DMS53 treated with DMSO at 0.1 percent for 48 hours (cell line): ENCODE data around the gene TMEM140.

ENCODE experiments used
- DNase-seq: peaks from one replicate; lab custom pipeline; 2025; ENCODE audit not compliant: unreplicated experiment; lab: John Stamatoyannopoulos, UW

TMEM140 gene

DNA sequence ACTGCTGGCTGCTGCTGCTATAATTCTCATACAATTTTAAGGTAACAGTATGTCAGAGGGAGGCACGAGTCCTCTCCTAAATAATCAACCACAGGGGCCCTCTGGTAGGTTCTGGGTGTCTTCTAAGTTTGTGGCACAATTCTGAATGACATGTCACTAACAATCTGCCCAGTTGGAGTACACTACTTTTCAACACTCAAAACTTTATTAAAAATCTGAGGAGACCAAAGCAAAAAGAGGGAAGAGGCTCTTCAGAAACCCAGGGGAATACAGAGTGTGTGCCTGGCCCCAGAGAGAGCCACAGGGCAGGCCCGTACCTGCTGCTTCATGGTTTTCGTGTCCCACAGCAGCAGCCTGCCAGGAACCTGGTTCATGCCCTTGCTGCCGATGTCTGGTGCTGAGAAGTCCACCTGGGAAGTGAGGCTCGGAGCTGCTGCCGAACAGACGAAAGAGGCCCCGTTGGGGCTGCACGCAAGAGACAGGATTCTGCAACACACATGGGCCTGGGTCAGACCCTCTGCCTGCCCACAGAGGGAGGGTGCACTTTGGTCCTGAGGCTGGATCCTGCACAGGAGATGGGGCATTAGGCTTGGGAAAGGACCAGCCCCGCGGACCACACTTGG, 45.2 kb downstream of the TMEM140 start:
- no peak for DNase-seq

DNA sequence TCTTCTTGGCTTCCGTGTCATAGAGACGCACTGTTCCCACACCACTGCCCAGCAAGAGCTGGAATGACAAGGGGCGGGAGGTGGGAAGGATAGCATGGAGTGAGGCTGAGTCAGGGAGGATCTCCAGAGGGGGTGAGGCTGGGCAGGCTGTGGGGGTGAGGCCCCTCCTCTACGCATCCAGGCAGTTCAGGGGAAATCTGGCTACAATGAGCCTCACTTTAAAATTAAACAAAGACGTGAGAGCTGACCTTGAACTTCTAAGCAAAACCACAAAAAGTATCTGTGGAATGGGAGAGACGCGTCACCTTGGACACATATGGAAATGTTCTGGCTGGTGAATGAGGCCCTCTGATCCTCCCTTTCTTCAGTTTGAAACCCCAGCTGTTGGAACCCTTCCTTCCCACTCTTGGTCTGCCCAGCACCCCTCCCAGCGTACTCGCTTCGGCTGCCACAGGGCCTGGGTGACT, 45.8 kb downstream of the TMEM140 start:
- no peak for DNase-seq

DNA sequence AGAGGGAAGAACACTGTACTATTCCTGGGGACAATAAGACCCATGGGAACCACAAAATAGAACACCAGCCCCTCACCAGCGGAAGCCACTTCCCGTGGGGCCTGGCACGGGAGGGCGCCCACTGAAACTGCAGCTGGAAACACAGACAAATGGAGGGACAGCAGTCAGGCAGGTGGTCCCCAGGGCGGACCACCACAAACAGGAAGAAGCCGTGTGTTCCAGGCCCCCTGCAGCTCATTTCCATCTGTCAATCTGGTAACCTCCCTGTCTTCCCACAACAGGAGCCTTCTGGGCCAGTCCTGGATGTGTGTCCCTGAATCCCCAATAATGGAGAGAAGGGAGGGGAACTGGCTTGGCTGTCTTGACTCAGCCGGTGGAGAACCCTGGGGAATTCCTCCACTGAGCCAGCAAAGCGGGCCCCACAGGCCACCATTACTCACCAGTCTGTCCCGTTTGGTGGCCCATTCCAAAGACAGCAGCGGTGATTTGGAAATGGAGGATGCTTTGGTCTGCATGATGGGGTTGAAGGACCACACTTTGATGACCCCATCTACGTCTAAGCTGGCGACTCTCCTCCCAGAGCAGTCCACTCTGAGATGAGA, 46.7 kb downstream of the TMEM140 start:
- DNase-seq: no peak

DNA sequence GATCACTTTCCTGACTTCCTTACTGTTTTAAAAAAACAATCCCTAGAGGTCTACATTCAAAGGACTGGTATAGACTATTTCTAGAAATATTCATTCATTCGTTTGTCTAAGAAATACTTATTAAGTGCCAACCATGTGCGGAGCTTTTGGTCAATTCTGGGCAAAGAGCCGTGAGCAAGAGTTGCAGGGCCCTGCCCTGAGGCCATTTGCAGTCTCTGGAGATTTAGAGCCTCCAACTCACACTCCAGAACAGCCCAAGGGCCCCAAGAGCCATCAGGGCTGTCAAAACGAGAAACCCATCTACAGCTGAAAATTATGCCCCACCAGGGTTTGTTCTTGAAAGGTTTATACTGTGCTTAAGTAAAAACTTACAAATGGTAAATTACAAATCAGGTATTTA, 47.3 kb downstream of the TMEM140 start:
- DNase-seq: no peak

DNA sequence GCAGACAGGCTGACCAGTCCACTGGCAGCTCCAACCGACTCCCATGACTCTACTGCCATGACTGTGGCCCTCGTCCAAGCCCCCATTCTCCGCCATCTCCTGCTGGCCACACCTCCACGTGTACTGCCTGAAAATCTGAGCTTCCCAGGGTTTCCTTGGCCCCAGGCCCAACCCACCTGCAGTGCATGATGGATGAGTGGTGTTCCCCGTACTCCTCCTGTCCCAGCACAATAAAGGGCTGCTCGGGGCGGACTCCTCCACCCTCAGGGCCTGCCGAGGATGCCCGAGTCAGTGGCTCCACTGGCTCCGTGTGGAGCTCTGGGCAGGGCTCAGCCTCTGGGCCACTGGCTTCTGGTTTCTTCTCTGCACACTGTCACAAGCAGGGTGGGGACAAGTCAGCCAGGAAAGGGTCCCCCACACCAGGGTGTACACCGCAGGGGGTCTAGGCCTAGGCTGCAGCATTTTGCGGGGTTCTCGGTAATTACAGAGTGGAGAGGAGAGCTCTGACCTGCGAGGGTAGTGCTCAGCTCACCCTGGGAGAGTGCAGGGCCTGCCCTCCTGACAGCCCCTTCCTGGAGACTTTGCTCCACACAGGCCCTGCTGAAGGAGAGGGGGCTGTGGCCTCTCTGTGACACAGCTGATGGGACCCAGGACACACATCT, 48.2 kb downstream of the TMEM140 start:
- DNase-seq: no peak

DNA sequence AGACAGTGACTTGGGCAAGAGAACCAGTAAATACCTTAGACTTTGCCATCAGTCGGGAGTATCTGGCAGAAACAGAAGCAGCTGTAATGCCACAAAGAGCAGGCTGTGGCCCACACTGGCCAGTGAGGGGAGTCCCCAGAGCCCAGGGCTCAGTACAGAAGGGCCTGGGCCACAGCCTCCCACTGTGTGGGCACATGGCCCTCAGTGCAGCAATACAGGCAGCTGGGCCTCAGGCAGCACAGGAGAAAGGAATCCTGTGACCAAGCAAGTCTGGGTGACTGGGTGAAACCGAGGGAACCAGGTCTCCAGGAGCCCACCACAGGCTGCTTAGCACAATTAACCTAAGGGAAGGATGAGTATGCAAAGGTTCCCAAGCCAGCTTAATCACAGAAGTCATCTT, 49.5 kb downstream of the TMEM140 start:
- no peak for DNase-seq

DNA sequence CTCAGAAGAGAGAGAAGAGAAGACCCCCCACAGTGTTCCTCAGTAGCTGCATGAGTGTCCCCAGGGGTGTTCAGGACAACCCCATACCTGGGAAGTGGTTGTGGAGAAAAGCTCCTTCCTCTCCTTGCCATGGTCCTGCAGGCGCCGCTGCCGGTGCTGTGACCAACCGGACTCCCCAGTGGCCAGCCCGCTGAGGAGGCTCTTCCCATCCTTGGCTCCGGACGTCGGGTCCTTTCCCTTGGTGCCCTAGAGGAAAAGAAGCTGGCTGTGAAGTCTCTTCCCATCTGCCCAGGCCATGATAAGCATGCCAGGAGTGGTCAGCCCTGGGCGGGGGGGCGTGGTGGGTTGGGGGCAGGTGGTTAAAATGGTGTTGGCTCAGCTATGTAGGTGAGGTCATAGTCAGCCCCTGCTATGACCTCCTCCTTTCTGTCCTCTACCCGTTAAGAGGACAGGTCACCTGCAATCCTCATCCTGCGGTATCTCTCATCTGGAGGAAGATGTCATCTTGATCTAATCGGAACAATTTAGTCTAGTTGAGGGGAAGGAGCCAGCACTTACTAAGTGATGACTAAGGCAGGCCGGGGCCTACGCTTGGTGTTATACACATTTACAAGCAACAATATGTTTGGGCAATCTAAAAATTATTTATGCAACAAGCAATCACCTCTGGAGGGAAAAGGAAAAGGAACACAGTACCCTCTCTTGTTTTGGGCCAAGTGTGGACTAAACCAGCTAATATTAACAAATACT, 50.2 kb downstream of the TMEM140 start:
- DNase-seq: no peak

DNA sequence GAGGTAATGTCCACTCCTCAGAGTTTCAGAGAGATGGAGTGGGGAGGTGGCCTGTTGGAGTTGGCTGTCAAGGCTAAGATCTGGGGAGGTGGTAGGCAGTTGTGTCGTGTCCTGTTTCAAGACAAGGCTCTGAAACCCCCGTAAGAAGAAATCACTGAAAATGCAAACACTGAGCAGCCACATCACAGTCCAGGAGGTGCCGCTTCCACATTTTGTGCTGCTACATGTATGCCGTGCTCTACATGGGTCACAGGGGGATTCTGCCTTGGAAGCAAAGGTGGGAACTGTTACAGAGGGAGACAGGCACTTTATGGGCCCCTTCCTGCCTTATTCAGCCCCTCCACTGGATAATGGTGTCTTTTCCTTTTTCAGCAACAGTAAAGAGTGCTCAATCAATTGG, 51.6 kb downstream of the TMEM140 start:
- DNase-seq: no peak

DNA sequence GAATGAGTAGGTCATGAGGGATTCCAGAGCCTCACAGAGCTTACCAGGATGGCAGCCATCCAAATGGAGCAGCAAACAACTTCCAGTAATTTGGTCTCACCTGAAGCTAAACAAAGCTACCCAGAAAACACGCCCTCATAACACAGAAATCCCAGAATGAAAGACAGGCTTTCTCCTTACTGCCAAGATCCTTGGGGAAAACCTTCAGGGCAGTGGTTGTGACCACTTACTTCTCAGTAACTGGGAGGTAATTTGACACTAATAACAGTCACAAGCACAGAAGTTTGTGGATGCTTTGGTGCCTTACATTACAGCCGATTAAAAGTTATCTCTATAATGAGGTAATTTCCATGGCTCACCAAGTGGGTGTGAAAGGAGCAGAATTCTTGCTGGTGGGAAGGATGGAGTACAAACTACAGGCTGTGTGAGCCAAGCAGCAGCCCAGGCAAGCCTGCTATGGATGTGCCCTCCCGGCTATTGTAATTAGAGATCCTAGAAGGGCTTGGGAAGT, 53.0 kb downstream of the TMEM140 start:
- no peak for DNase-seq

DNA sequence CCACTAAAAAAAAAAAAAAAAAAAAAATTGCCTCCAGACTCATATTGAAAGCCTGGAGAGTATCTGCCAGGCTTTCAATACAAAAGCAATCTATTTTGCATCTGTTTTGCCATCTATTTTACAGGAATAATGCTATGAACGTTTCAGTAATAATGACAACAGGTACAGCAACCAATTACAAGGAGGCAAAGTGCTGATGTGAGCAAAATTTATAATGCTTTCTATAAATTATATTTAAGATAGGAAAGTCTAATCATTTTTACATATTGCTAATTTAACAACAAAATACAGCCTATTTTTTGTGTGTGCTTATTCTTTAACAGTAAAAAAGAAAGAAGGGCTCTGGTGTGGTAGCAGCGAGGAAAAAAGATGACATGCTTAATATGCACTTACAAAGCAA, 53.5 kb downstream of the TMEM140 start:
- DNase-seq: no peak

DNA sequence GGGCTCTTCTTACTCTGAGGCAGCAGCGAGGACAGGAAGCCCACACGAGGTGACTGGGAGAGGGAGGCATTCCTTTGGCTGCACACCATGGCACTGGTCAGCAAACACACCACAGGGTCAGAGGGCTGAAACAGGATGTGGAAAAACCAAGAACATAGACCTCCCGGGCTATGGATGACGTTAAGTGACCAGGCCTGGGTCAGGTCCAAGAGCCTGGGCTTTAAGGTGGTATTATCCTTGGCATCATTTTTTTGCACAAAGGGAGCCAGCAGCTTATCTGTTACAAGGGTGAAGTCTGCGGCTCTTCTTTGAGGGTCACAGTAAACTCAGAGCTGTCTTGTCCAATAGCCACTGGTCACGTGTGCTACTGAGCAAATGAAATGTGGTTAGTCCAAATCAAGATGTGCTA, 56.5 kb downstream of the TMEM140 start:
- no peak for DNase-seq

DNA sequence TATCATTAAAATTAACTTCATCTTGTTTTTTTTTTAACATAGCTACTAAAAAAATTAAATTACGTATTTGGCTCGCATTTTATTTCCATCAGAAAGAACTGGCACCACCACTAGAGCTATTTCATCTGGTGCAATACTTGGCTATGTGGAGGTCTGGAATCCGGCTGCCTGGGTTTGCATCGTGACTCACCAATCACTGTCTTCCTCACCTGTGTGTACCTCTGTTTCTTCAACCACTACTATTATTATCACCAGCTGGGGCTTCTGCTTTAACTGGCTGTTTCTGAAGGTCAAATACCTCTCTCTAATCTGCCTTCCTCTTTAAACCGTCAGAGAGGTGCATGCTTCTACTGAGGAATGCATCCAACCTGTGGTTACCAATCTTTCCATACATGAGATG, 57.0 kb downstream of the TMEM140 start:
- no peak for DNase-seq

DNA sequence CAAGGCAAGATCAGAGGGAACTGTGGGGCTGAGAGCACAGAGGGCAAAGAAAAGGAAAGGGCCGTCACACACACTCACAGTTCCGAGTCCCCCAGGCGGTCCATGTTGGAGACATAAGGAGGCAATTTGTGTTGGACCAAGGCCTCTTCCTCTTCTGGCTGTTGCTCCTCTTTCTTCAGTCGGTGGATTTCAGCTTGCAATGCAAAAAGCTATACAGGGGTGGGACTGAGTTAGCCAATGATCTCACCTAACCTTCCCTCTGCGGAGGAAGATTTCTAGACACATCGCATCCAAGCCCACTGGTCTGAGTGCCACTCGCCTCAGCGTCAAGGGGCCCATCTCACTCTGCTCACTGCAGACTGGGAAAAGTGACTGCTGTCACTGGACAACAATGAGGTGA, 58.0 kb downstream of the TMEM140 start:
- DNase-seq: no peak

DNA sequence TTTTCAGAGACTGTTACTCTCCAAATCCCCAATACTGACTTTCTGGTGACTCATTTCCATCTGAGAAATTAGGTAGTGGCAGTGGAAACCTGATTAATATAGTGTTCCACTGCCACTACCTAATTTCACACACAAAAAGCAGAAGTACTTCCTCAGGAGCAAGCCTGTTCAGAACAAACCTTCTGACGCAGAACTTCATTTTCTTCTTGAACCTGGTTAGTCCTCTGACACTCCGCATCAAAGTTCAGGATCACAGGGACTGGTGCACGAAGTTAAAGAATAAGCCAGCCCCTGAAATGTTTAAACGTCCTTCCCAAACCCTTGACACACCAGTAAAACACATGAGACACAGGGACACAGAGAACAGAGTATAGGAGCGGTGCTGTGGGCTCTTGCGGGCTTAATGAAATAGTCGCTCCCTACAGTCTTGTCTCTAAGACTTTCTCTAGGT, 59.1 kb downstream of the TMEM140 start:
- no peak for DNase-seq

DNA sequence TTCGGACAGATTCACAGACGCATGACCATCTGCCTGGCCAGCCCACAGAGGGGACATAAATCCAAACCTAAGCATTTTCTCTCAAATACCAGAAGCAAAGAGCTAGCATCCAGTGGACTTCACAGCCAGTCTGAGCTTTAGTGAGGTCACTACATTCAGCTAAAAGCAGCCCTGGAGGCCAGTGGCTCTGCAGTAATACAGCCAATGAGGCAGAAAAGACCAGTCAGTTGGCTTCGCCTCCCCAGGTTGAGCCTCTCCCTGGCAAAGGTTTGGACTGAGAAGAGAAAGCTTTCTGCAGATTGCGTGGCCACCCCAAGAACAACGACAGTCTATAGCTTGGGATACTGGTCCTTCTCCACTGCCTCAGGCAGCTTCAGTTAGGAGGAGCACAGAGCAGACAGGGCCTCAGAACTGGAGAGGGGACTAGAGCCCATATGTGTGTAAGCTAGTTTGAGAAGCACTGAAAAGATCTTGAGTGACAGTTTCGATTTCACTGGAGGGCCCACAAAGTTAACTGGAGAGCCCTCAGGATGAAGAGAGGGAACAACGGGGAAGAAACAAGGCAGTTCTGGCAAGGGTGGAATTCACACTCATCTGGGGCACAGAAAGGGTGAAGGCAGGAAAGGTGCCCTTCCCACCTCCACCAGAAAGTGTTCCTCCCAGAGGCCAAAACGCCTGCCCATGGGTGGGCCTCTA, 59.7 kb downstream of the TMEM140 start:
- DNase-seq: no peak

DNA sequence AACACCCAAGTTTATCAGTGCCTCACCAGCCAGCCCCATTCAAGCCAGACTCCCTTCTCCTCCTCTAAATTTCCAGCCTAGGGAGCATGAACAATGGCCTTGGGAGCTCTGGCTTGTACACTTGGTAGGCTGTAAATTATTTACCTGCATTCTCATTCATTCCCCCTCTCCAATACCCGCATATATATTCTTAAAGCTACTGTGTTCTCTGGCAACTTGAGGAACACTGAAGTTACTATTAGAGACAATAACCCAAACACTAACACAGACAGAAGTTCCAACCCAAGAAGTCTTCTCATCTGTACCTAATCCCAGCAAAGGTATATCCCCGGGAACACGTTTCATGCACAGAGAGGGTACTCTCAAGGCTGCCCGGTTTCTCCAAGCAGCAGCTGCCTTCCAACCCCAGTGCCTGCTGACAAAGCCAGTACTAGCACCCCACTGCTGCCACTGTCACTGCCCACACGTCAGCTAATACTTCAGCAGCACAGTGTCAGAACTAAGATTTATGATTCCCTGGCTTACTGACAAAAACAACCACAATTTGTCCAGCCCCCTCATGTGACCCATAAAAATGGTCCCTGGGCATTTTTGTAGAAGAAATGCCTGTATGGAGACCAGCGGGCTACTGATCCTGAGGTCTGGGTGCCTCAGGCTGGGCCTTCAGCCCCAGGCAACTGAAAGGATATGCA, 60.4 kb downstream of the TMEM140 start:
- no peak for DNase-seq

DNA sequence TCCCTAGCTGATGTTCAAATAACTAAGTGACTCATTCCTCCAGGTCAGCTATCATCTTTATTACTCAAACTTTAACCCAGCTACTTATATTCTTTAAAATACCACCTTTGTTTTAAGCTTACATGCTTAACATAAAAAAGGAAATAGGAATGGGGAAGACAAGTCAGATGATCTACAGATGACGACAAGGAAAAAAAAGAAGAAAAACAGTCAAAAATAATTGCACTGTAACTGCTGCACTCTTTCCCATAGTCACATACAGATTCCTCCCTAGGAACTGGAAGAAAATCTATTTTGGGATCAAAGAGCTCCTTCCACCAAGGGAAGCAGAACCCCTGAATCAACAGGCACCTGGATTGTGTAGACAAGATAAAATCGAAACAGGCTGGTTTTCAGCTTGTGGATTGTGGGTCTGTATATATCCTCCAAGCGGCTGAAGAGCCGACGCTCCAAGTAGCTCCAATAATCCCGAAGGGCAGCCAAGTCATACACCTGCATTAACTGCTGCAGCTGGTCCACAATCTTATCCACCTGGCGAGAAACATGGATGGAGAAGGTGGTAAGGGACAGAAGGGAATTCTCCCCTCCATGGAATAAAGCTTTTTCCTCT, 61.5 kb downstream of the TMEM140 start:
- no peak for DNase-seq

DNA sequence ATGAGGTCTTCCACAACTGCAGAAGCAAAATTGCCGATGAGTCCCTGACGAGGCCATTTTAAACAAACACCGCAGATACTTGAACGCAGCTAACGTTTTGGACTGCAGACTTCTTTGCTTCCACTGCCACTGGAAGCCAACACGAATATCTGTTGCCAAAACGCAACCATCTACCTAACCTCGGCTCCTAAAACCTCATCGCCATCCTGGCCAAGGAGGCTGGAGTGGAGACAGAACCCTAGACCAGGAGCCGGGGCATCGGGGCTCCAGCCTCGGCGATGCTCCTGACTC, 63.0 kb downstream of the TMEM140 start:
- DNase-seq: peak; percentile 17

DNA sequence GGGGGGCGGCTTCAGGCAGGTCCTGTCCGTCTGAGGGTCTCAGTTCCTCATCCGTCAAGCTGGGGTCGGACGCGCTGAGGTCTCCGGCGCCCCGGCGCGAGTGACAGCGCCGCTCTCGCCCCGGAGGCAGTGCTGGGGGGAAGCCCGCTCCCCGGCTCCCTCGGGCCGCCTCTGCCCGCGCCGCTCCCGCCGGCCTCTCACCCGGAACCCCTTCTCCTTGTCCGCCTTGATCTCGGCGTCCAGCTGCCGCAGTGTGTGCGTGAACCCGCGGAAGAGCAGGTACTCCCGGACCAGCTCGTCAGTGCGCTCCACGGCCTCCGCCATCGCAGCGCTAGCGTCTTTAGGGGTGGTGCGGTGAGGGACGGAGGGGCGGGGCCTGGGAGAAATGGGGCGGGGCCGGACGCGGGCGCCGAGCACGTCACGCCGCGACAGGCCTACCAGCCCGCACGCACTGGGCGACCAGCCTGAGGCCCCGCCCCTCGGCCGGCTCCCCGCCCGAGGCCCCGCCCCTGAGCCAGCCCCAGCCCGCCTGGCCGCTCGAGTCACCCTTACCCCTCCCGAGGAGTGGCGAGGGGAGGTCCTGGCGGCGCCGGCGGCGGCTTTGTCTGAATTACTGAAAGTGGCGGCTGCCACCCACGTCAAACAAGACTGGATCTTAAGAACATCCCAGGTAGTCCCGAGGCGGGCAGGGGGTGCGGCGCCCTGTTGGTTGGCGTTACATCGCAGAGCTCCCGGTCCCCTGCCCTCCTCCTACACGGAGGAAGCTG, 63.5 kb downstream of the TMEM140 start, which contains the start of gene WDR91:
Gene WDR91, minus strand, starts transcription at position 348 of the 767 bp plus-strand sequence. Its CDS starts 24 bp downstream, at position 324.
- DNase-seq: peak; percentile 87
